PFSK-1 (cell line): ENCODE results near the gene NEIL3.

Source experiments
- FOXP2 ChIP-seq: optimal IDR thresholded peaks from 2 replicates; pipeline ENCODE3; 2011; ENCODE audit warnings: borderline replicate concordance, control low read depth, inconsistent platforms; ENCODE audit not compliant: insufficient read depth; ENCODE audit errors: extremely low read length, extremely low read depth
- POLR2AphosphoS5 ChIP-seq: IDR thresholded peaks from 2 replicates; pipeline ENCODE4 v1.6.1; 2012; ENCODE audit warnings: low read depth, mild to moderate bottlenecking, control low read depth, low read length, moderate library complexity
- SIN3A ChIP-seq: IDR thresholded peaks from 2 replicates; pipeline ENCODE4 v1.6.1; 2012; ENCODE audit warnings: mild to moderate bottlenecking, low read length, moderate library complexity, borderline replicate concordance; ENCODE audit not compliant: insufficient read depth
- TAF1 ChIP-seq: IDR thresholded peaks from 2 replicates; pipeline ENCODE4 v1.6.1; 2012; ENCODE audit warnings: low read length, control low read depth, borderline replicate concordance; ENCODE audit not compliant: insufficient read depth
- TF ChIP-seq, protein P1 (sequence below), 2 experiments: IDR thresholded peaks; 2 replicates each; pipeline versions ENCODE4 v1.6.1 to v1.8.0; 2011 to 2012; ENCODE audit warnings: low read depth in 2 of 2, low read length in 2 of 2, control low read depth in 1 of 2, inconsistent platforms in 1 of 2, mild to moderate bottlenecking in 1 of 2, moderate library complexity in 1 of 2; ENCODE audit not compliant: insufficient read depth in 1 of 2

NEIL3 gene

DNA sequence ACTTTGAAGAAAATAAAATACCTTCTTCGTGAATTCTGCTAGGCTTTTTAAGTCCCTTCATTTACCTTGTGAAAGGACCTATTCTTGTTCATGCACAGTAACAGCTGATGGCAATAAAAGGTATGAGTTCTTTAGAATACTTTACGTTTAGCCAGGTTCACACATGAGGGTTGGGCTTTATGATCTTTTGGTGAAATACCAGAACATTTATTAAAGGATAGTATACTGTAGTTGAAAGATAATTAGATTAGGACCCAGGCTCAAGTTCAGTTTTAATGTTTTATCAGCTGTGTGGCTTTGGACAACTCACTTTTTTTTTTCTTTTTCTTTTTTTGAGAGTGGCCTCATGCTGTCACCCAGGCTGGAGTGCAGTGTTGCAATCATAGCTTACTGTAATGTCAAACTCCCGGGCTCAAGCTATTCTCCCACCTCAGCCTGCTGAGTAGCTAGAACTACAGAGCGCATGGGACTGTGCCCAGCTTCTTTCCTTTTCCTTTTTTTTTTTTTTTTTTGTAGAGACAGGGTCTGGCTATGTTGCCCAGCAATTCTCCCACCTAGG, 28.2 kb upstream of the NEIL3 start:
- no peak for TF ChIP-seq FOXP2
- no peak for TF ChIP-seq SIN3A
- no peak for TF ChIP-seq POLR2AphosphoS5

DNA sequence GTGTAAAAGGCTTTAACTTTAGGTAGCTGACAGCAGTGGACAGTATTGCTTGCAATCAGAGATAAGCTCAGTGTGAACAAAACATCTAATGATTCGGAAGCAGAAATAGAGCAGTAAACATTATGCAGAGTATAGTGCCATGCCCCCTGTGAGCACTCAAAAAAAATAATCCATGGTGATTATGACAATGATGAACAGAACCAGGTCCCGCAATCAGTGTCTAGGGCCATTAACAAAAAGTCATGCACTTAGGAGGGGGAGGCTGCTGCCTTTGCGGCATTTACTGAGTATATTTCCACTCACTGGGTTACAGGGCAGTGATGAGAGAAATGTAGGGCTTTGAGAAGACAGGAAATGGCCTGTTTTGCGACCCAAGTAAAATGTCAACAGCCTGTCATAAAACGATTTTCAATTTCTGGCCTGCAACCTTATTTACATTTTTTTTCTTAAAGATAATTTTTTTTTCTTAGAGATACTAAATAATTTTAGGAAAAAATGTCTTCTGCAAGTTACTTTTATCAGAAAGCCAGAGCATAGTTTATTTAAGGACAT, 27.3 kb upstream of the NEIL3 start:
- TF ChIP-seq TAF1 (no peak), FOXP2 (no peak), SIN3A (no peak)
- TF ChIP-seq, protein P1, sequence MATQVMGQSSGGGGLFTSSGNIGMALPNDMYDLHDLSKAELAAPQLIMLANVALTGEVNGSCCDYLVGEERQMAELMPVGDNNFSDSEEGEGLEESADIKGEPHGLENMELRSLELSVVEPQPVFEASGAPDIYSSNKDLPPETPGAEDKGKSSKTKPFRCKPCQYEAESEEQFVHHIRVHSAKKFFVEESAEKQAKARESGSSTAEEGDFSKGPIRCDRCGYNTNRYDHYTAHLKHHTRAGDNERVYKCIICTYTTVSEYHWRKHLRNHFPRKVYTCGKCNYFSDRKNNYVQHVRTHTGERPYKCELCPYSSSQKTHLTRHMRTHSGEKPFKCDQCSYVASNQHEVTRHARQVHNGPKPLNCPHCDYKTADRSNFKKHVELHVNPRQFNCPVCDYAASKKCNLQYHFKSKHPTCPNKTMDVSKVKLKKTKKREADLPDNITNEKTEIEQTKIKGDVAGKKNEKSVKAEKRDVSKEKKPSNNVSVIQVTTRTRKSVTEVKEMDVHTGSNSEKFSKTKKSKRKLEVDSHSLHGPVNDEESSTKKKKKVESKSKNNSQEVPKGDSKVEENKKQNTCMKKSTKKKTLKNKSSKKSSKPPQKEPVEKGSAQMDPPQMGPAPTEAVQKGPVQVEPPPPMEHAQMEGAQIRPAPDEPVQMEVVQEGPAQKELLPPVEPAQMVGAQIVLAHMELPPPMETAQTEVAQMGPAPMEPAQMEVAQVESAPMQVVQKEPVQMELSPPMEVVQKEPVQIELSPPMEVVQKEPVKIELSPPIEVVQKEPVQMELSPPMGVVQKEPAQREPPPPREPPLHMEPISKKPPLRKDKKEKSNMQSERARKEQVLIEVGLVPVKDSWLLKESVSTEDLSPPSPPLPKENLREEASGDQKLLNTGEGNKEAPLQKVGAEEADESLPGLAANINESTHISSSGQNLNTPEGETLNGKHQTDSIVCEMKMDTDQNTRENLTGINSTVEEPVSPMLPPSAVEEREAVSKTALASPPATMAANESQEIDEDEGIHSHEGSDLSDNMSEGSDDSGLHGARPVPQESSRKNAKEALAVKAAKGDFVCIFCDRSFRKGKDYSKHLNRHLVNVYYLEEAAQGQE (IDR thresholded peaks at IDR 0.05; ENCODE audit: insufficient read depth in 1 of 2, low read depth in 2 of 2, low read length in 2 of 2): no peak

DNA sequence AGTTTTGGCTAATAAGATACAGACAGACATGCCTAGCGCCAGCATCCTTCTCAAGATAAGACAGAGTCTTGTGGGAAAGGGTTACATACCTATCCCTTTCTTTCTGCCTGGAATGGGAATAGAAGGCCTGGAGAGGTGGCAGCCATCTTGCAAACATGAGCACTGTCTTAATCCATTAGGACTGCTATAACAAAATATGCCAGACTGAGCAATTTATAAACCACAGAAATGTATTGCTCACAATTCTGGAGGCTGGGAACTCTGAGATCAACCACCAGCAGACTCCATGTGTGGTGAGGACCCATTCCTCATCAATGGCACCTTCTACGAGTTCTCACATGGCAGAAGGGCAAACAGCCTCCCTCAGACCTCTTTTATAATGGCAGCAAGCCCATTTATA, 26.5 kb upstream of the NEIL3 start:
- TF ChIP-seq TAF1 (no peak), POLR2AphosphoS5 (no peak), SIN3A (no peak), FOXP2 (no peak)
- TF ChIP-seq, protein P1 (IDR thresholded peaks at IDR 0.05; ENCODE audit: insufficient read depth in 1 of 2, low read depth in 2 of 2, low read length in 2 of 2): no peak

DNA sequence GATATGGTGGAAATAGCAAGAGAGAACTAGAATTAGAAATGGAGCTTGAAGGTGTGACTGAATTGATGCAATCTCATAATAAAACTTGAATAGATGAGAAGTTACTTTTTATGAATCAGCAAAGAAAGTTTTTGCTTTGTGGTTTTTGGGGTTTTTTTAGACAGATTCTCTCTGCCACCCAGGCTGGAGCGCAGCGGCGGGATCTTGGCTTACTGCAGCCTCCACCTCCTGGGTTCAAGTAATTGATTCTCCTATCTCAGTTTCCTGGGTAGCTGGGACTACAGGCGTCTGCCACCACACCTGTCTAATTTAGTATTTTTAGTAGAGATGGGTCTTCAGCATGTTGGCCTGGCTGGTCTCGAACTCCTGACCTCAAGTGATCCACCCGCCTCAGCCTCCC, 23.7 kb upstream of the NEIL3 start:
- no peak for TF ChIP-seq FOXP2
- no peak for TF ChIP-seq TAF1
- TF ChIP-seq SIN3A: no peak
- TF ChIP-seq POLR2AphosphoS5: no peak
- TF ChIP-seq, protein P1 (IDR thresholded peaks at IDR 0.05; ENCODE audit: insufficient read depth in 1 of 2, low read depth in 2 of 2, low read length in 2 of 2): no peak

DNA sequence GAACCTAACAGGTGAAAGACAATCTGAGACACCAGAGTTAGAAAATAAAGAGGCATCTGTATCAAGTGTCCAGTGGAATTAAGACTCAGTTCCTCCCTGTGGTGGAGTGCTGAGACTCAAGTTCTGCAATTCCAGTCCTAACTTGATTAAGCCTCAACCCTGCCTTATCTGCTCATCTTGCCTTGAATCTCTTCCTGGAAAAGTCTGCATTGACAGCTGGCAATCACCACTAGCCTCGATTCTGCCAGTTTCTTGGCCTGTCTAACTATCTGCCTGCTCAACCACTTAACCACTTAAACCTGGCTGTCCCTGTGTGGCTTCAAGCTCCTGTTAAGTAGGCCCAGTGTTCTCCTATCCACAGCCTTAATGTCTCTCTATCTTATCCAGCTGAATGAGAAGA, 22.4 kb upstream of the NEIL3 start:
- TF ChIP-seq, protein P1 (IDR thresholded peaks at IDR 0.05; ENCODE audit: insufficient read depth in 1 of 2, low read depth in 2 of 2, low read length in 2 of 2): no peak
- TF ChIP-seq TAF1 (no peak), FOXP2 (no peak), SIN3A (no peak)
